ENCODE results near the gene CHURC1. TPM values are rescaled to one million over a fixed set of nuclear protein-coding genes. Genes with fewer than 3 reads are reported as not detected.

CHURC1 gene
- total RNA-seq, 6 experiments from 2014 or later: 28.2 to 55.2 (median 37.1) TPM

DNA sequence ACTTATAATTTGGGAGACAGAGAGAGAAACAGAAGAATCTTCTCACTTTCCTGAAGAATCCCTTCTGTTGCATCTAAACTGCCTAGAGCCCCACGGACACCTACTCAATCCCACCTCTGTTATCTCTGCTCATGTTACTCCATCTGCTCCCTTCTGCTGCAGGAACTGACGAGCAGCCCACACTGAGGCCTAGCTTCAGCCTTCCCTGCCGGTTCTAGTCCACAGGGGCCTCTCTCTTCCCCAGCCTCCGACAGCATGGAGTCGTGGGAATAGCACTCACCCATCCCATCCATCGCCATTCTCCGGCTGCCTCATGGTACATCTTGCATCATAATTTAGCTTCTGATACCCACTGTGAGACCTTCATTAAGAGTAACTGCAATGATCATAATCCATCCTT is 53.9 kb downstream of the CHURC1 start:
- Histone ChIP-seq H3K36me3 (no peaks in the 10 kb centered on the region), H3K4me1 (peaks cover 0 to 7% (median 0%) of the 10 kb centered on the region in 4 donors), H3K4me3 (no peak overlapping the region), H3K9me3 (no peaks in the 10 kb centered on the region), H3K27me3 (no peaks in the 10 kb centered on the region), H3K27ac (no peak overlapping the region)
- DNase-seq: no peak
- WGBS (ENCODE audit: insufficient coverage, low coverage, low lambda C conversion rate, missing lambda C conversion rate): 93% methylated on average over 6 of the region's 7 CpGs
- intact Hi-C loops (cut with DNase I): no loop called here
- no peak for ATAC-seq
- TF ChIP-seq CTCF (IDR thresholded peaks at IDR 0.05): no peak
- no peak for TF ChIP-seq POLR2A (IDR thresholded peaks at IDR 0.05)

GRCh38 chr14:64968651-64969050 is 54.4 kb downstream of the CHURC1 start:
- no peak overlapping the region for H3K4me3 ChIP-seq
- intact Hi-C loops (cut with DNase I): no loop called here
- H3K27me3 ChIP-seq: no peaks in the 10 kb centered on the region
- no peak overlapping the region for H3K27ac ChIP-seq
- DNase-seq (no peak), ATAC-seq (no peak)
- H3K9me3 ChIP-seq: no peaks in the 10 kb centered on the region
- no peak for TF ChIP-seq CTCF (IDR thresholded peaks at IDR 0.05)
- TF ChIP-seq POLR2A (IDR thresholded peaks at IDR 0.05): no peak
- 78% methylated on average over 6 of the region's 6 CpGs for WGBS (ENCODE audit: insufficient coverage, low coverage, low lambda C conversion rate, missing lambda C conversion rate)
- H3K4me1 ChIP-seq: peaks cover 0 to 7% (median 0%) of the 10 kb centered on the region in 4 donors
- no peaks in the 10 kb centered on the region for H3K36me3 ChIP-seq

DNA sequence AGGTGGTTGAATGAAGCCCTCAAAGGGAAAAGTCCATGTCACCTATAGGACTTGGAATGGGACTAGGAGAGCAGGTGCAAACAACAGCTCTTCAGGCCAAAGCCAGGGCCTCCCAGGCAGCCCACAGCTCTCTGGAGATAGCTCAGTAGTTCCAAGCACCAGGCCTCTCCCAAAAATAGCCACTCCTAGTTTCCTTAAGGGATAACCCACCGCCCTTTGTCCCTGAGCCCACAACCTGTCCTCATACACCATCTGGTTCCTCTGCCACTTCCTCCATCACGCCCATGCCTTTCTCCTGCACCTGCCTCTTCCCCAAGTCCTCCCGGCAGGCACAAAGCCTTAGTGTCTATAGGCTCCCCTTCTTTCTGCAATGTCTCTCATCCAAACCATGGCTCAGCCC is 55.8 kb downstream of the CHURC1 start:
- Histone ChIP-seq H3K27me3 (no peaks in the 10 kb centered on the region), H3K36me3 (no peaks in the 10 kb centered on the region), H3K4me3 (no peak overlapping the region), H3K4me1 (peaks cover 0 to 7% (median 0%) of the 10 kb centered on the region in 4 donors), H3K9me3 (no peaks in the 10 kb centered on the region), H3K27ac (no peak overlapping the region)
- ATAC-seq (no peak), DNase-seq (no peak)
- WGBS (ENCODE audit: insufficient coverage, low coverage, low lambda C conversion rate, missing lambda C conversion rate): 79% methylated on average over 3 of the region's 3 CpGs
- TF ChIP-seq POLR2A (IDR thresholded peaks at IDR 0.05) (no peak), CTCF (IDR thresholded peaks at IDR 0.05) (no peak)
- intact Hi-C loops (cut with DNase I): no loop called here

- Histone ChIP-seq H3K9me3 (no peaks in the 10 kb centered on the region), H3K36me3 (no peaks in the 10 kb centered on the region), H3K27ac (no peak overlapping the region), H3K27me3 (no peaks in the 10 kb centered on the region), H3K4me3 (peak overlapping the region; percentile 54 to 68 (median 67)), H3K4me1 (peaks cover 0 to 7% (median 0%) of the 10 kb centered on the region in 4 donors)
- TF ChIP-seq CTCF (IDR thresholded peaks at IDR 0.05): no peak
- no peak for TF ChIP-seq POLR2A (IDR thresholded peaks at IDR 0.05)
- intact Hi-C loops (cut with DNase I): no loop called here
- 49% methylated on average over 4 of the region's 8 CpGs for WGBS (ENCODE audit: insufficient coverage, low coverage, low lambda C conversion rate, missing lambda C conversion rate)
- DNase-seq (no peak), ATAC-seq (peak in 2 of 4 donors; percentile 5 to 19)
These were observed 56.7 kb downstream of the CHURC1 start for GRCh38 chr14:64970776-64971477.
